HG03521 (cell line): ENCODE measurements around the gene PNMA1.

Experiments
- ATAC-seq: cut with Tn5 transposase; IDR thresholded peaks from one replicate; pipeline ENCODE4 v1.9.1; 2021; ENCODE audit warnings: mild to moderate bottlenecking, moderate library complexity; ENCODE audit not compliant: unreplicated experiment

Gene PNMA1

GRCh38 chr14:73678698-73679097 lies 35.5 kb downstream of the PNMA1 start:
- ATAC-seq: no peak

GRCh38 chr14:73674986-73675385 lies 39.2 kb downstream of the PNMA1 start:
- ATAC-seq: no peak

GRCh38 chr14:73667854-73668253 lies 46.3 kb downstream of the PNMA1 start:
- ATAC-seq: no peak

- no peak for ATAC-seq
These were observed 47.6 kb downstream of the PNMA1 start for GRCh38 chr14:73666583-73666982.

GRCh38 chr14:73665130-73665529 lies 49.1 kb downstream of the PNMA1 start:
- no peak for ATAC-seq

- ATAC-seq: no peak
These were observed 50.5 kb downstream of the PNMA1 start for GRCh38 chr14:73663548-73664212.

- ATAC-seq: no peak
These were observed 51.7 kb downstream of the PNMA1 start for GRCh38 chr14:73662487-73662943.

- no peak for ATAC-seq
These were observed 52.3 kb downstream of the PNMA1 start for GRCh38 chr14:73661872-73662271.
